GM18909 (cell line): ENCODE data around the gene GPRC5C.
"Not testable (repeated sequence)": the region's sequence is repeated elsewhere in the genome, so short reads cannot be mapped to it uniquely, and the experiment has no call there.

Experiments used
- ATAC-seq: cut with Tn5 transposase; IDR thresholded peaks from one replicate; pipeline ENCODE4 v1.9.1; 2021; ENCODE audit warnings: mild to moderate bottlenecking; ENCODE audit not compliant: unreplicated experiment, poor library complexity

GPRC5C gene

DNA sequence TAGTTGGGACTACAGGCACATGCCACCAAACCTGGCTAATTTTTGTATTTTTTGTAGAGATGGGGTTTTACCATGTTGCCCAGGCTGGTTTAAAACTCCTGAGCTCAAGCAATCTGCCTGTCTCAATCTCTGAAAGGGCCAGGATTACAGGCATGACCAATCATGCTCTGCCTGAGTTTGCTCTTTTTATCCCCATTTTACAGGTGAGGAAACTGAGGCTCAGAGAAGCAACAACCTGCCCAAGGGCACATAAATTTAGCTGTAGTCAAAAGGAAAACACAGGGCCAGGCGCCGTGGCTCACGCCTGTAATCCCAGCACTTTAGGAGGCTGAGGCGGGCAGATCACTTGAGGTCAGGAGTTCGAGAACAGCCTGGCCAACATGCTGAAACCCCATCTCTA, 26.6 kb upstream of the GPRC5C start:
- not testable (repeated sequence) for ATAC-seq

DNA sequence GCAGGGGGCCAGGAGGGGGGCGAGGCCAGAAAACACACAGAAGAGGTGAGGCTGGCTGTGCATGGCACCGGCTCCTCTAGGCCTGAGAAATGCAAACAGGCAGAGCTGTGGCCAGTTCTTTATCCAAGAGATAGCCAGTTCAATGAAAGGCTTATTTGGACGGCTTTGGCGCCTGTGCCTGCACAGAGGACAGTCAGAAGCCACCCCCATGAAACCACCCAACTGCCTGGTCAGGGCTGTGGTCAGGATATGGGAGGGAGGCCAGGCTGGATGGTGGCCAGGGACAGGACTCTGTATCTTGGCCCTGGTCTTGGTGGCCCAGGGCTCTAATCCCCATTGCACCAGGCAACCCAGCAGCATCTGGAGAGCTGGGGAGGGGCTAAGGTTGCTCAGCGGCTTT, 24.5 kb upstream of the GPRC5C start:
- ATAC-seq: no peak

DNA sequence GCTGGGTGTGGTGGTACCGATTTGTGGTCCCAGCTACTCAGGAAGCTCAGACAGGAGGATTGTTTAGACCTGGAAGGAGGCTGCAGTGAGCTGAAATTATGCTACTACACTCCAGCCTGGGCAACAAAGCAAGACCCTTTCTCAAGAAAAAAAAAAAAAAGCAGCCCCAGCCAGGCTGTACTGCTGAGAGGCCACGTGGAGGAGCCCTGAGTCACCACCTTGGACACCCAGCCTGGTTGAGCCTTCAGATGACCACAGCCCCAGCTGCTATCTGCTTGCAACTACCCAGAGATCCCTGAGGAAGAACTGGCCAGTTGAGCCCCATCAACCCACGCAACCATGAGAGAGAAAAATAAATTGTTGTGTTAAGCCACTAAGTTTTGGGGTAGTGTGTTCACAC, 23.6 kb upstream of the GPRC5C start:
- no peak for ATAC-seq

DNA sequence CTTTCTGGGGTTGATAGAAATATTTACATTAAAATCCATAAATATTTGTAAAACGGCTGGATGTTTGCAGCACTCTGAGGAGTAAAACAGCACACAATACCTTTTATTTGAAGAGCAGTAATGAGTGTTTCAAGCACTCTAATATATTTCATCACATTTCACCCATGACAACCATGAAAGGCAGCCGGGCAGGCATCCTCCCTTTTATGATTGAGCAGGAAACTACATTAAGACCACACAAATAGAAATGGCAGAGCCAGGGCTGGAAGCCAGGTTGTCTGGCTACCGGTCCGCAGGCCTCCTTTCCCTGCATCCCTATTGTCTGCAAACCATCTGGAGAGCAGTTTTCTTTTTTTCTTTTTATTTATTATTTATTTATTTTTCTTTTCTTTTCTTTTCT, 23.1 kb upstream of the GPRC5C start:
- no peak for ATAC-seq

DNA sequence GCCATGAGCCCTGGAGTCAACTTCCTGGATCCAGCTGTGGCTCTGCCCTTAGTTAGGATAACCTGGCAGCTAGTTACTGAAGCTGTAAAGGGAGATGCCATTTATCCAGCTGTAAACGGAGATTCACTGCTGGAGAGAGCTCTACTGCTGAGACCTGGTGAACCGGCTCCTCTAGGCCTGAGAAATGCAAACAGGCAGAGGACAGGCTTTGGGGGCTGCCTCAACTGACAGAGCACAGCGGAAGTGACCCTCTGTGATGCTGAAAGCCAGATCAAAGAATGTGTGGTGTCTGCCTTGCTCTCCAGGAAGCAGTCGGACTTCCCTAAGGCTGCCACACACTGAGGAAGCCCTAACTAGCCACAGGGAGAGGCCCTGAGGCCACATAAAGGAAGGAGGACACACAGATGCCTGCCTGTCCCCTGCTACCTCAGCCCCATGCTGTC, 21.9 kb upstream of the GPRC5C start:
- ATAC-seq: no peak

DNA sequence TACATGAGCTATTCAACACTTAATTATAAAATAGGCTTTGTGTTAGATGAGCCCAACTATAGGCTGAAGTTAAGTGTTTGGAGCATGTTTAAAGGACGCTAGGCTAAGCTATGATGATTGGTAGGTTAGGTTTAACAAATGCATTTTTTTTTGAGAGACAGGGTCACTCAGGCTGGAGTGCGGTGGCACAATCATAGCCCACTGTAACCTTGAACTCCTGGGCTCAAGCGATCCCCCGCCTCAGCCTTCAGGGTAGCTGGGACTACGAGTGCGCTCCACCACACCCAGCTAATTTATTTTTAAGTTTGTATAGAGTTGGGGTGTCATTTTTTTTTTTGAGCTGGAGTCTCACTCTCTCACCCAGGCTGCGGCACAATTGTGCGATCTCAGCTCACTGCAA, 19.3 kb upstream of the GPRC5C start:
- no peak for ATAC-seq

DNA sequence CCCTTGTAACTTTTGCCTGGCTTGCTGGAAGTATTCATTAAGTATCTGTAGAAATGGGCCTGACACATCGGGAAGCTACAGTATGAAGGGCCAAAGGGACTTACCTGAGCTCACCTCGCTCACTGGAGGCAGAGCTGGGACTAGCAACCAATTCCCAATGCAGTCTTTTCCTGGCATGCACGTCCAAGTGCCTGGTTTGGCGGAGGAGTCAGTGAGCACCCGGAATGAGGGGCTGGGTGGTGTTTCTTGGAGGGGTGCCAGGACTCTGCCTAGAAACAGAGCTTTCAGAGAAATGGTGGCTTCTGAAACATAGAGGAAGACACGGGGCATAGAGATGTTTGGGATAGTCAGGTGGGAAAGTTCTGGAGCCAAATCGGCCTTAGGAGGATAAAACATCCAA, 18.4 kb upstream of the GPRC5C start:
- ATAC-seq: no peak

DNA sequence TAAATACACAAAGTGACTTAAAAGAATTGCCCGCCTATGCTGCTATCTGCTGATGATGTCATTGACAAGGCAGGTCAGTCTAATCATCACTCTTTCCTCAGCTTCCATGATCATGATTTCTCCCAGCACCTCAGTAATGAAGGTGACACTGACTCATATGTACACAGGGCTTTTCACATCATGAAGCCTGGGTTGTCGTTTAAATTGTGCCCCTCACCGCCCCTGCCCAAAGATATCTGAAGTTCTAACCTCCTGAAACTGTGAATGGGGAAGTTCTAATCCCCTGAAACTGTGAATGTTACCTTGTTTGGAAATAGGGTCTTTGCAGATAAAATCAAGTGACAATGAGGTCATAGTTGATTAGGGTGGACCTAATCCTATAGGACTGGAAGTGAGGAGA, 17.4 kb upstream of the GPRC5C start:
- ATAC-seq: no peak

DNA sequence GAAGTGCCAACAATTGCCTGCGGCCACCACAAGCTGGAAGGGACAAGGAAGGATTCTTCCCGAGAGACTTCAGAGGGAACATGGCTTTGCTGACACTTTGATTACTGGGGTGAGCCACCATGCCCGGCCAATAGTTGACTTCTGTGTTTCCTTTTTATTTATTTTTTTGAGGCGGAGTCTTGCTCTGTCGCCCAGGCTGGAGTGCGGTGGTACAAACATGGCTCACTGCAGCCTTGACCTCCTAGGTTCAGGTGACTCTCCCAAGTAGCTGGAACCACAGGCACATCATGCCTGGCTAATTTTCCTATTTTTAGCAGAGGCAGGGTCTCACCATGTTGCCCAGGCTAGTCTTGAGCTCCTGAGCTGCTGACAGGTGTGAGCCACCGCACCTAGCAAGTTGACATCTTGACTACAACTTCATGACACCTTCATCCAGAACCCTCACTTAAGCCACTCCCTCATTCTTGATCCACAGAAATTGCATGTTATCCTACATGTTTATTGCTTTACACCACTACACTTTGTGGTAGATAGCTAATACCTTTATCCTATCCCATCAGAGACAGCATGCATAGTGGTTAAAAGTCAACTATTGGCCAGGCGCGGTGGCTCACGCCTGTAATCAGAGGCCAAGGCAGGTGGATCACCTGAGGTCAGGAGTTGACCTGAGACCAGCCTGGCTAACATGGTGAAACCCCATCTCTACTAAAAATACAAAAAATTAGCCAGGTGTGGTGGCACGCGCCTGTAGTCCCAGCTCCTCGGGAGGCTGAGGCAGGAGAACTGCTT, 16.1 kb upstream of the GPRC5C start:
- ATAC-seq: no peak

DNA sequence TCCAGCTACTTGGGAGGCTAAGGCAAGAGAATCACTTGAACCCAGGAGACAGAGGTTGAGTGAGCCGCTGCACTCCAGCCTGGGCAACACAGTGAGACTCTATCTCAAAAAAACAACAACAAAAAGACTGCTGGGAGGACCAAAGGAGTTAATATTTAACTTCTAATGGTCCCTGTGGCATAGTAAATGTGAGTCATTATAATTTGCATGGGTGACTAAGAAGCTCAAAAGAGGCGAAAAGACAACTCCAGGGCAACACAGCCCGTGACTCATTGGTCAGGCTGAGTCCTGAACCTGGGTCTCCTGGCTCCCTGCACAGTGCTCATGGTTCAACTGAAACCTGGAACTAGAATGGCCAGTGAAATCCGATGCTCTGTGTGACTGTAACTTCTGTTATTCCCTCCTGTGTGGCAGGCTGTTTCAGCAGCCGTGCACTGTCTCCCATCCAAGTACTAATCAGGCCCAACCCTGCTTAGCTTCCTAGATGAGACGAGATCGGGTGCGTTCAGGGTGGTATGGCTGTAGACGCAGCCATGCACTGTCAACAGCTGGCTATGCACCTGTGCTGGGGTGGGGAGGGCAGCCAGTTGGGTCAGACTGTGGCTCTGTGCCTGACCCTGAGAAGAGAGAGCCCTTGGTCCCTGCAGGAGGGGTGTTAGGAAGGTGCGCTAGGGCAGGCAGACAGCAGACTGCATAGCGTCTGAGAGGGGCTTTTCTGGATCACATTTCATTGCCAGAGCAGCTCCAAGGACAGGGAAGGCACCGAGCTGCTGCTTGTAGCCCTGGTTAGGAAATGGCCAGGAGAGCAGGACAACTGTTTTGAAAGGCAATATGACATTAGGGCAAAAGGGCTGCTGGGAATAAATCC, 14.5 kb upstream of the GPRC5C start:
- peak; percentile 76 for ATAC-seq

DNA sequence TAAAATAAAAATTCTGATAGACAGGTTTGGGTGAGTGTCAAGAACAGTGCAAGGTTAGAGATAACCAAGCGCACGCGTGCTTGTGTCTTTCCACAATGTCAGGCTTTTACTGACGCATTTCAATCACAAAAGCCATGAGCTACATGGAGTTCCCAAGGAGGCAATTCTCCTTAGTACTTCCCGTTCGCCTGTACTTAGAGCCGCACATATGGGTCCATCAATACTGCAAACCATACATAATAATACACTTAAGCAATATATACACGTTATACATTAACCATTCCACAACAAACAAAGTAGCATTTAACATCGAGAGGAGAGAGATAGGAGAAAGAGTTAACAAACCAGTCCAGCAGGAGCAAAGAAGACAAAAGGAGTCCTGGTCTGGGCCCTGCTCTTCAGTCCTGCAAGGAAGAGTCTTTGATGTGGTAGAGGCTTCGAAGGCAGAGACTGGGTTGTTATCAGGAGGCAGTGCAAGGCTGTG, 11.9 kb upstream of the GPRC5C start:
- no peak for ATAC-seq

DNA sequence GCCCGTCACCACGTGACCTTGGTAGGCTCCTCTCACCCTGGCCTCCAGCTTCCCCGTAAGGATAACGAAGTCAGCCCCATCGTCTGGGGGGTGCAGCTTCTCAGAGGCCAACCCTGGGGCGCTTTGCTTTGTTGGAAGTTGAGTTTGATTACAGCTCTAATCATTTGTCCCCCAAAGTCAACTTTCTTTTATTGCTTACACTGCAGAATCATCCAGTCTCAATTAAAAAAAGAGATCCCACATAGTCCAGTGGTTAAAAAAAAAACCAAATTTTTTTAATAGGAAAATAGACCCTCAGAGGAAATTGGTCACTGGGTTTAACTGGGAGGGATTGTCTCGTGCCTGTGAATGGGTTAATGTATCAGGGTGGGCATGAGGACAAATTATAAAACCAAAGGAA, 7.8 kb upstream of the GPRC5C start:
- ATAC-seq: no peak

DNA sequence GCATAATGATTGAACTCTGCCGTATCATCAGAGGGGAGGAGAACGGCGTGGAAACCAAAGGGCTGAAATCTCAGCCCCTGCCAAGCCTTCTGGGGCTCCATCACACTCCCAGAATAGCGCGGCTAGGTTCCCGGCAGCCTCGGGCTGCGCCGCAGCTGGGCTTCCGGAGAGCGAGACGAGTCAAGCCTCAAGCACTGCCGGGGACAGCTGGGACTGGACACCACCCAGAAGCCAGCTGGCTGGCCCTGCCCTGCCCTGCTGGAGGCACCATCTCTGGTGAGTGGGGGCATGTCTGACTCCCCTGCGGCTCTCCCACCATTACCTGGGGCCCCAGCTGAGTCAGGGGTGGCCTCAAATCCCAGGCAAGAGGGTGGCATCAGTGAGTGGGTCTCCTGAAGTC, 7.2 kb upstream of the GPRC5C start:
- ATAC-seq: no peak

DNA sequence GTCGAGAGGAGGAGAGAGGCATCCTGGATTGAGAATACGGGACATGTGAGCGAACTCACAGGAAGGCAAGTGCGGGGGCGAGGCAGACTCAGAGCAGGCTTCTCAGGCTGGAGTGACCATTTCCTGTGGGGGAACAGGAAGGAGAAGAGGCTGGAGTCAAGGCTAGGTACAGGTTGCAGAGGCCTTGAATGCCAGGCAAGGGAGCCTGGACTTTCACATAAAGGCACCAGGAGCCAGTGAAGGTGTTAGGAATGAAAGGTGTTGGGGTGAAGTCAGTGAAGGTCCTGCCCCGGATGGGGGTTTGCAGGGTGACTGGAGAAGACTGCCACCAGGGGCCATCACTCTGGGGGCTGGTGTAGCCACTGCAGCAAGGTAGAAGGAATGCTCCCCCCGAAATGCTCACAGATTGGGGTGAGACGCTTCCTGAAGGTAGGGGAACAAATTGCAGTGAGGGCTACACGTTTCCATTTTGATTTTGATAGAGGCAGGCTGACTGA, 5.3 kb upstream of the GPRC5C start:
- ATAC-seq: no peak

DNA sequence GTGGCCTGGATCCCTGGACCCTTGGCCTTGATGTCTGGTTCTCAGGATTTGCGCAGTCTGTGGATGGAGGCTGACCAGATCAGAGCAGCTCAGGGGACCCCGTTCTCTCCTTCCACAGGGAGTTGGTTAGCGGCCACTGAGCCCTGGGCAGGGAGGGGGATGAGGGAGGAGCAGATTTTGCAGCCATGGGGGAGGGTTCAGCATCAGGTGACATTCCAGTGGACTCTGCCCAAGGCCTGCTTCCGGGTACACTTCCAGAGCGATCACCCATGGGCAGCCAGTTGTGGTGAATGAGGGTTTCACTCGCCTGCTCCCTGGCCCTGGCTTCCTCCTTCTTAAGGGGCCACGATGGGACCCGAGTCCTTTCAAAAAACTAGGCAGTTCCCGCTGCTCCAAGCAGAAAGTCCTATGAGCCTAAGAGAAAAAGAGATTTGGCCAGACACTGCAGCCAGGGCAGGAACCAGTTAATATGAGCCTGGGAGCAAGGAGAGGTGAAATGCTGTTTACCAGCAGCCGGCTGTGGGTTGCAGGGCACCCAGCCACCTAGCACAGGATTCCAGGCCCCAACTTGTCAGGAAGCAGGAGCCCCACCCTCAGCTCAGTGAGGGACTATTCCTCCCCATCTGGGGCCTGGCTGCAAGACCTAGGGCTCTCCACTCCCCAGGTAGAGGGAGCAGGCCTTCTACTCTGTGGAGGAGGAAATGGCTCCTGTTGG, 4.7 kb upstream of the GPRC5C start:
- no peak for ATAC-seq

DNA sequence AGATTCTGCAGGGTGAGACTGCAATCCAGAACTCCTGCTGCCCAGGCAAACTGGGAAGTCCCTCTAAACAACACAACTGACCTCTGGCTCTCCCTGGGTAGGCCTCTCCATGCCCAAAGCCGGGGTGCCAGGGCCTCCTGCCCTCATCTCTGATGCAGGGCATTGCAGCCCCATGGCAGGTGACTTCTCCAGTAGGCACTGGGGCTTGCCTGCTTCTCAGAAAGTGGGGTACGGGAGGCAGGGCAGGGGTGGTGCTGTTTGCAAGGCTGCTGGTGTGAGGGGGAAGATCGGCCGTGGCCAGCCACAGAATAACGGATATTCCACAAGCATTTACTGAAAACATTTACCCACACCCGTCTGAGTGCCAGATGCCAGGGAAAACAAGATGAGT, 4.1 kb upstream of the GPRC5C start:
- no peak for ATAC-seq

DNA sequence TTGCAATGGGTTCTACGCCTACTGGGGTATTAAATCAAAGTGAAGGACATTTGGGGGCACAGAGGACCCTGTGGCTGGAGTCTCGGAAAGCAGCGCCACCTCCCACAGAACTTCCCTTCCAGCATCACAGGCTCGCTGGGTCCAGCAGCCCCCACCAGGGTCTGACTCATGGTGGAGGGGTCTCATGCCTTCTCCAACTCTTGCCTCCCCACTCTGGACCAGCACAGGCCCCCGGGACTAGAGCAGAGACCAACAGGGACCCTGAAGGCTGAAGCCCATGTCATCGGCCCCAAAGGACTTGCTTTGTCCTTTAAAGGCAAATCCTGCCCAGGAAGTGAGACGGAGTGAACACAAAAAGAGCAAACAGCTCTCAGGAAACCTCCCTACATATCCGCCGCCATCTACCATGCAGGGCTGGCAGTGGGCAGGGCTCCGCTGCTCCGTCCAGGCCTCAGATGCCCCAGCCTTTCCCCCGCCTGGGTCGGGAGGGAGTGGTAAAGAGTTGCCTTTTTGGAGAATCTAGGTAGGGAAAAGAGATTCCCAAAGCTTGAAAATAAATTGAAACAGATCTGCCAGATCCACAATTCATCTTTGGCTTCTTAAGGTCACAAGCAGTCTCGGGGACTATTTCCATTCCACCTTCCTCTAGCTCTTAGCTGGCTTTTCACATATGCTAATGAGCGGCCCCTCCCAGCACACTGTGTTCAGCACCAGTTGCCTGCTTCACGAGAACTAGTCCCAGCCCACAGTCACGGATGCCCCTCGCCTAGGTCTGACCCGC, 2.1 kb upstream of the GPRC5C start:
- peak; percentile 16 for ATAC-seq

DNA sequence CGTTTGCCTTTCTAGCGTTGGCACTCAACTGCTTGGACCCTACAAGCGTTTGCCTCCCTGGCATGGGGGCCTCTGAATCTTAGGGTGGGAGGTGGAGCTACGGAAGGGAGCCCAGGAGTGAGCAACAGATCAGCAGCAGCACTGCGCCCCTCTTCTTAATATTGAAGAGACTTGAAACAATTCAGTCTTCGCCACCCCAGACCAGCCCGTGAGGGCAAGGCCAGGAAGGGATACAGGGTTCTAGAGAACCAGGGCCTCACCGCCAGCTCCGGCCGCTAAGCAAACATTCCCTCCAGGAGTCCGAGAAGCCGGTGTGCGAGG, 1.5 kb upstream of the GPRC5C start:
- ATAC-seq: peak; percentile 31

DNA sequence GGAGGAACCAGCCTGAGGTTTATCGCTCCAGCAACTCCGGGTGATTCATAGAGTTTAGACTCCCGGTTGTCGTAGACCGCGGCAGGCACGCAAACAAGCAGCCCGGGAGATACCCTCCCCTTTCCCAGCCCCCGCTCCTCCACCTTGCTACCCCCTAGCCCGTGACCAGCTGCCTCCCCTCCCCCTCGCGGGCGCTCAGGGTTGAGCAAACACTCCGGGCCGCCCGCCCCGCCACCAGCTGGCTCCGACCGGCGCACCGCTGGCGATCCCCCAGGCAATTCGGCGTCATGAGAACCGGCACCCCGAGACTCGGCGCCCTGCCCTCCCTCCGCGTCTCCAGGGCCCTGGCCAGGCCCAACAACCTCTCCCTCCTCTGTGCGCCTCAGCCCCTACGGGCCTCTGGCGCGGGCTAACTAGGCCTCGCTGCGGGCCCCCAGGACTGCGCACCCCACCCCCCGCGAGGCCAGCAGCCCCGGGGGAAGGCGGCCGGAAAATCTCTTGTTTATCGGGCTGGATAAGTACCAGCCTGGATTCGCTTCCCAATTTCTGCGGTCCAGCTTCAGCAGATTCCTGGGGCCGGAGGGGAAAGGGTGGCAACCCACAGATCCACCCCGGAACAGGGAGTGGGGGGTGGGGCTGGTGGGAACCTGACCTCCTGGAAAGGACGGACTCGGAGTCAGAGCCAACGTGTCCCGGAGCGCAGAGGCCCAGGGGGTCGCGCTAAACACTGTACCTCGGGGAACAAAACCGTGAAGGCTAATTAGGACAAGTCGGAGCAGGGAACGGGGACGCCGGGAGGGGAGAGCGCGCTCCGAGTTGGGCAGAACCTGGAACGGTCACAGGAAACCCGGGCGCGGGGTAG, 951 bp upstream of the GPRC5C start:
- ATAC-seq: peak; percentile 42
